HCEC 1CT (cell line): Measurements from ENCODE around the gene EML4.
"Not testable (repeated sequence)": the region's sequence is repeated elsewhere in the genome, so short reads cannot be mapped to it uniquely, and the experiment has no call there.

Experiments
- DNase-seq: peaks from one replicate; pipeline ENCODE4 v3.0.0-alpha.2; 2017

EML4 gene

GRCh38 chr2:42314892-42315468 lies 145.8 kb downstream of the EML4 start:
- peak; percentile 93 for DNase-seq

DNA sequence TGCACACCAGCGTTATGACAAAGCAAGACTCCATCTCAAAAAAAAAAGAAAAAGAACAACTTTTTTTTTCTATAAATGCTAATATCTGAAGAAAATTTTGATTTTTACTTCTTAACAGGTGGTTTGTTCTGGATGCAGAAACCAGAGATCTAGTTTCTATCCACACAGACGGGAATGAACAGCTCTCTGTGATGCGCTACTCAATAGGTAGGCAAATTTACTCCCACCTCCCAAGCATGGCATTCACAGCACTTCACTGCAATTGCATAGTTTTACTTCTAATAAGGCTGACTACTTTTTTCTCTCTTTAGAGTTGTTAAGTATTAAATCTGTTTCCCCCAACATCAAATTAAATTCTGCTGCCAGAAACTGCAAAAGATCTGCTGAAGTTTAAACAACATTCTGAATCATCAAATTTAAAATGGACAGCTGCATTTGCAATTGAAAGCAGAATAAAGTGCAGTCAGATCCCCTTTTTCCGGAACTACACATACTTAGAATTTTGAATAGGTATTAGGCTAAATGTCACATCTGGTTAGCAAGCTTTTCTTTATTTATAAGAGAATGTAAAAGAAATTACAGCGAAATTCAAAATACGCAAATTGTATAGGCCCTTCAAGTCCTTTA lies 146.8 kb downstream of the EML4 start:
- no peak for DNase-seq

DNA sequence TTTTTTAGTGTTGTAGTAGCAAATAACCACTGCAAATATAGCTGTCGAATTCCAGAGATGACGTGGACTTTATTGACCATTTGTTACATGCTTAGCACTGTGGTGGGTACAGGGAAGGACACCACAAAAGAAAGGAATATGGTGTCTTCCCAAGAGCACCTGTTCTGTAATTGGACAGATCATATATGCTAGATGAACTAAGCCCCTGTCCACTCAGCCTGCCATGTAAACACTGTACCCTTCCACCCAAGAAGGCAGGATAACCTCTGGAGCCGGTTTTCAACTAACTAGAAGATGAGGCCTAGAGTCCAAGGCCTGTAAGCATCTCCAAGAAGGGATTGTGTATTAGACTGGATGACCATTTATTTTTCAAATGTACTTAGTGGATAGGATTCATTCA lies 147.8 kb downstream of the EML4 start:
- no peak for DNase-seq

- no peak for DNase-seq
These were observed 148.3 kb downstream of the EML4 start for GRCh38 chr2:42317486-42317885.

GRCh38 chr2:42317945-42318344 lies 148.8 kb downstream of the EML4 start:
- DNase-seq = no peak

DNA sequence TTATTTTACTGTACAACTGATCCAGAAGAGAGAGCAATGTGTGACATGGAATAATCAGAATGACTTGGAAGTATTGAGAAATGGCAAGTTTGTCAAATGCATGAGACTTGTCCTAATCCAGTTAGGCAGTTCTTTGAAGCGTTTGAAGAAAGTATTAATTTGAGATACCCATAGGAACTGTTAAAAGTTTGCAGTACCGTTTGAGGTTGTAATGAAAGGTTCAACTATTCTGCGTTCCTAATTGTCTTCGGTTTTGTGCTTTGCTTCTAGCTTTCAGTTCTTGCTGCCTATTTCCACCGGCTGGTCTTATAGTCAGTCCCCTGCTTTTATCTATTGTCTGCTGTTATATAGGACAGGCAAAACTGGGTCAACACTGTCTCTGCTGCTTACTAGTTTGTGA lies 150.1 kb downstream of the EML4 start:
- DNase-seq = no peak

DNA sequence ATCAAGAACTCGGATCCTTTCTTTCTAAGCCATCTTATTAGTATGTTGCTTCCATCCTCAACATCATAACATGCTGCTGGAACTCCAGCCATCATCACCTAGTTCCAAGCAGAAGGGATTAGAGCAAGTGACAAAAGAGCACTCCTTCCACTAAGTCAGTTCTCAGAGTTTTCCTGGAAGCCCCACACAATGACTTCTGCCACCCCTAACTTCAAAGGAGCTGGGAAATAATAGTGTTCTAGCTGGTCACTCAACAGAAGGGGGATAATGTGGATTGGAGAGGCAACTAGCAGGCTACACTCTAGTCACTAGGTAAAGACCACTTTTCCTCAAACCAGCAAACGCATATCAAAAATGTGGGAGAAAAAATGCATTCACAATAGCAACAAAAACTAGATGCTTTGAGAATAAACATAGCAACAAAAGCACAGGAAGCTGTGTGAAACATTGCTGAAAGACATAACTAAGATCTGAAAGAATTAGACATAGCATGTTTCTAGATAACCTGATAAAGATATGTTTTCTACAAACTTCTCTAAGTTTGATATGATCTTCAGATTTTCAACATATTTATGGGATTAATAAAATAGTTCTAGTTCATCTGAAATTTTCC lies 152.4 kb downstream of the EML4 start:
- DNase-seq = no peak

- no peak for DNase-seq
These were observed 155.1 kb downstream of the EML4 start for GRCh38 chr2:42324244-42324643.

- DNase-seq = no peak
These were observed 155.8 kb downstream of the EML4 start for GRCh38 chr2:42324949-42325348.

DNA sequence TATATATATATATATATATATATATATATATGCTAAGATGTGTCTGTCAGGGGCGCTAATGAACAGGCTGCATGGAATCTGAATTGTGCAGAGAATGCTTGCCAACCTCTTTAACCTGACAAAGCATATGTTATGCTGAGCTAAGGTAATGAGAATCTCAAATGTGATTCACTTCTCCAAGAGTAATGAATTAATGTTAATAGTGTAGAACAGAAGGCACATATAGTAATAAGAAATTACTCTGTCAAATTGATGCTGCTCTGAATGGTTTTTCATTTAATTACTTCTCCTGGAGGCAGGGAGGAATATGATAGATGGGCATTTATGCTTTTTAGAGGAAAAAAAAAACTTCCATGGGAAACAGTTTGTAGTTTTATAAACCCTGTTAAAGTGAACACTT lies 156.5 kb downstream of the EML4 start:
- DNase-seq = no peak

DNA sequence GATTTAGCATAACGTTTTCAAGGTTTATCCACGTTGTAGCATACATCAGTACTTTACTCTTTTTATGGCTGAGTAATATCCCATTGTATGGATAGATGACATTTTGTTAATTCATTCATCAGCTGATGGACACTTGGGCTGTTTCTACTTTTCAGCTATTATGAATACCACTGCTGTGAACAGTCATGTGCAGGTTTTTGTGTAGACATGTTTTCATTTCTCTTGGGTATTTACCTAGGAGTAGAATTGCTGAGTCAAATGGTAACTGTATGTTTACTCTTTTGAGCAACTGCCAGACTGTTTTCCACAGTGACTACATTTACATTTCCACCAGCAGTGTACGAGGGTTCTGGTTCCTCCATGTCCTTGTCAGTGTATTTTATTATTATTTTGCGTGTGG lies 158.0 kb downstream of the EML4 start:
- DNase-seq = no peak

DNA sequence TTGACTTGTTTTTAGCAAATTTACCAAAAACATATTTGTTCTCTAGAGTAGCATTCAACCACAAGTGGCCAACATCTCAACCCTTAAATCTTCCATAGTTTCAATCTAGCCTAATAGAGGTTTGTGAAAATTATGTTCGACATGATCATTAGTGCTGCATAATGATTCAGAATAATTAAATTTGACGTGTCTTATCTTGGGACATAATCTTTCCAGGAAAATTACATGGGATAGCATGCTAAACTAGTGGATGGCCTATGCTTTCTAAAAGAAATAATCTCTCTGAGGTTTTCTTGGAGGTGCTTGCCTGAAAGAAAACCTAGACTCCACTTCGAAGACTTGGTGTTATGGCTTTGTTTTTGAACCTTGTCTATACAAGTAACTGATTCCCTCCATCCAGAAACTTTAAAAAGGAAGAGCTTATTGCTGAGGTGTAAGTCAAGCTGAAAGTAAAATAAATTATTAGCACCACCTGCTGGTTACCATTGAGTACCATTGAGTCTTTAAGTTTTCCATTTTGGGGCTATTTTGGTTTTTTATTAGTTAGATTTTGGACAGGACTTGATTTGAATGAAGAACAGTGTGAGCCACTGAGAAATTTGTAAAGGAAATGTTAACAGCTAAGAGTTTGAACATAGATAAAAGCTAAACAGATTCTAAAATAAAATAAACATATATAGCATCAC lies 159.1 kb downstream of the EML4 start:
- peak; percentile 50 for DNase-seq

- DNase-seq = no peak
These were observed 159.8 kb downstream of the EML4 start for GRCh38 chr2:42328923-42329322.

DNA sequence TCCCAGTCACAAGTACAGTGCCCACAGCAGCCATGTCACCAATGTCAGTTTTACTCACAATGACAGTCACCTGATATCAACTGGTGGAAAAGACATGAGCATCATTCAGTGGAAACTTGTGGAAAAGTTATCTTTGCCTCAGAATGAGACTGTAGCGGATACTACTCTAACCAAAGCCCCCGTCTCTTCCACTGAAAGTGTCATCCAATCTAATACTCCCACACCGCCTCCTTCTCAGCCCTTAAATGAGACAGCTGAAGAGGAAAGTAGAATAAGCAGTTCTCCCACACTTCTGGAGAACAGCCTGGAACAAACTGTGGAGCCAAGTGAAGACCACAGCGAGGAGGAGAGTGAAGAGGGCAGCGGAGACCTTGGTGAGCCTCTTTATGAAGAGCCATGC lies 160.6 kb downstream of the EML4 start:
- no peak for DNase-seq

DNA sequence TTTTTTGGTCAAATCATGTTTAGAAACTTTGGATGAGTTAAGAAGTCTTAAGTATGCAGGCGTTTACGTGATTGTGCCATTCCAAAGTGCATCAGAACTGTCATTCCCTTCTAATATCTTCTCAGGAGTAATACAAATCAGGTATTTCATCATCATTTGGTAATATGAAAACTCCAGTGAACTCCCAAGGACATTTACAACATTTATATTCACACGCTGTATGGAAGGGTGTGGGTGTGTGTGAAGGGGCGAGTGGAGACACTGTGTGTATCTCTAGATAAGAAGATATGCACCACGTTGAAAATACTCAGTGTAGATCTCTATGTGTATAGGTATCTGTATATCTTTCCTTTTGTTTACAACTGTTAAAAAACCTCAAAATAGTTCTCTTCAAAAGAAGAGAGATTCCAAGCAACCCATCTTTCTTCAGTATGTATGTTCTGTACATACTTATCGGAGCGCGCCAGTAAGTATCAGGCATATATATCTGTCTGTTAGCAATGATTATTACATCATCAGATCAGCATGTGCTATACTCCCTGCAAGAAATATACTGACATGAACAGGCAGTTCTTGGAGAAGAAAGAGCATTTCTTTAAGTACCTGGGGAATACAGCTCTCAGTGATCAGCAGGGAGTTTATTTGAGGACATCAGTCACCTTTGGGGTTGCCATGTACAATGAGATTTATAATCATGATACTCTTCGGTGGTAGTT lies 162.6 kb downstream of the EML4 start:
- DNase-seq = no peak

DNA sequence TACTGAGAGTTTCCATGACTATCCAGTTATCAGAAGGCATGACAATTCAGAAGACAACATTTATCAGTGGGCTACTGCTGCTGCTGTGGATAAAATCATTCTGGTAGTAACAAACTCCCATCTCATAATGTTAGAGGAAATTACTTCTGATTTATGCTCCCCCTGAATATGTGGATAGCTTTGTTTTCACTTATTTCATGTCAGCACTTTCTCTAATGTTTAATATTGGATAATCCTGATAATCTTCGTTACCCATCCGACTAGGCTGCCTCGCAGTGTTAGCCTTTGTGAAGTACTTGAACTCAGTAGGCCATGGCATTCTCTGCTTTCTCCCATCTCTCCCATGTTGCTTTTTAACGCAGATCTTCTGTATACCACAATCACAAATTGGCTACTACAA lies 163.4 kb downstream of the EML4 start:
- no peak for DNase-seq

DNA sequence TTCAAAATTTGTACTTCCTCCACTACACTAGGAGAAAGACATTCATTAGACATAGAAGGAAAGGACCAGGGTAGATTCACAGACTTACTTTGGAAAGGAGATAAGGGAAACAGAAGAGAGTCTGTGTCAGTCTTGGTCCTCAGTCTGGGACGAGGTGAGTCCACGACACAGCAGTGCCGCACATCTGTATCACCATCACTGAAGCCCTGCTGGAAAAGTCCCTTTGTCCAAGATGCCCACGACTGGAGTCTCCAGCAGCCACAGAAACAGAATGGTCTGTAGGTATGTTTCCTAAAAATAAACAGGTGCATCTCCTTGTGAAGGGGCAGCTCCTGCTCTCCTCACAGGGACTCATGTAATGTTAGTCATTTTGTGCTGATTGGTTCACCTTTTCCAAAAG lies 164.4 kb downstream of the EML4 start:
- DNase-seq = no peak

- DNase-seq = no peak
These were observed 165.1 kb downstream of the EML4 start for GRCh38 chr2:42334220-42334619.

DNA sequence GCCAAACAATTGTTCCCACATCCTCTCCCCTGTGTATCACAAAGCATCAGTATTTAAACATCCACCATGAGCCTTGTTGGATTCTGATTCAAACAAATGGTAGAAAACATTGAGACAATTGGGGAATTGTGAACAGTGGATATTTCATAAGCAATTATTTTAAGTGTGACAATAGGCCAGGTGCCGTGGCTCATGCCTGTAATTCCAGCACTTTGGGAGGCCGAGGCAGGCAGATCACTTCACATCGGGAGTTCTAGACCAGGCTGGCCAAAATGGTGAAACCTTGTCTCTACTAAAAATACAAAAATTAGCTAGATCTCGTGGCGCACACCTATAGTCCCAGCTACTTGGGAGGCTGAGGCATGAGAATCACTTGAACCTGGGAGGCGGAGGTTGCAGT lies 165.7 kb downstream of the EML4 start:
- DNase-seq = not testable (repeated sequence)

GRCh38 chr2:42335514-42336104 lies 166.5 kb downstream of the EML4 start:
- DNase-seq = no peak

- no peak for DNase-seq
These were observed 167.3 kb downstream of the EML4 start for GRCh38 chr2:42336361-42336965.

GRCh38 chr2:42337356-42337820 lies 168.2 kb downstream of the EML4 start:
- no peak for DNase-seq
